GM19023 (cell line): Measurements from ENCODE around the gene AIG1.

Experiments
- ATAC-seq: cut with Tn5 transposase; IDR thresholded peaks from one replicate; pipeline ENCODE4 v1.9.1; 2021; ENCODE audit warnings: mild to moderate bottlenecking, moderate library complexity; ENCODE audit not compliant: unreplicated experiment

AIG1 gene

DNA sequence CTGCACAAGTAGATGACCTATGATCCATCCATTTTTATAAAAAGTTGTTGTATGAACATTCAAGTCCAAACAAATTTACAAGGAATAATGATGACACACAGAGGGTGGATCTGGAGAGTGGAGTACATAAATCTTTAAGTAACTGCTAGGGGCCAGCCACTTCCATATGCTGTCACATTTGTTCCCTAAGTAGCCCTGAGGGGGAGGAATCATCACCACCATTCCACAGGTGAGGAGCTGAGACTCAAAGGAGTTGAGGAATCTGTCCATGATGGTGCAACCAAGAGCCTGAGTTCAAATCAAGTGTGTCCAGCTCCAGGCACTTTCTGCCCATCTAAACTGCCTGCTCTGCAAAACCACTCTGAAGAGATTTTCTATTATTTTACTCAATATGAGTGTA, 132.1 kb downstream of the AIG1 start:
- ATAC-seq: no peak

DNA sequence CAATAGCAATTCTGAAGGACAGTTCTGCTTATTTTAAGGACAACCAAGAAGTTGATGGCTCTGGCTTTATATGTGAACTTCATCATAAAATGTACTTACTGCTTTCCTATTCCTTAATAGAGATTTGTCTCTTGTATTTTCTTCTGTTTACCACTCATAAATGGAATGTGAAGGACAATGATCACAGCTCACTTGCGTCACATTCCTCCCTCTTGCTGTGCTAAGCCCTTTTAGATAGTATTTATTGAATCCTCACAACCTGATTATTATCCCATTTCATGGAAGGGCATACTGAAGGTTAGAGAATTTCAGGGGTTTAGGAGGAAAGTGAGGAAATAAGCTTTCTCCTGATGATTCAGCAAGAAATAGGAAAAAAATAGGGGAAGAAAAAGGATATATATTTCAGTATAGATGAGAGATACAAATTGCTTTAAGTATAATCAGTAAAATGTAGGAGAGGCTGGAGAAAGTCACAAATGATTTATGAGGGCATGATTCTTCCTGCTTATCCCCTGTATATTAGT, 132.9 kb downstream of the AIG1 start:
- ATAC-seq: no peak

- no peak for ATAC-seq
These were observed 133.5 kb downstream of the AIG1 start for GRCh38 chr6:143194095-143194589.

- ATAC-seq: no peak
These were observed 134.7 kb downstream of the AIG1 start for GRCh38 chr6:143195349-143195845.

DNA sequence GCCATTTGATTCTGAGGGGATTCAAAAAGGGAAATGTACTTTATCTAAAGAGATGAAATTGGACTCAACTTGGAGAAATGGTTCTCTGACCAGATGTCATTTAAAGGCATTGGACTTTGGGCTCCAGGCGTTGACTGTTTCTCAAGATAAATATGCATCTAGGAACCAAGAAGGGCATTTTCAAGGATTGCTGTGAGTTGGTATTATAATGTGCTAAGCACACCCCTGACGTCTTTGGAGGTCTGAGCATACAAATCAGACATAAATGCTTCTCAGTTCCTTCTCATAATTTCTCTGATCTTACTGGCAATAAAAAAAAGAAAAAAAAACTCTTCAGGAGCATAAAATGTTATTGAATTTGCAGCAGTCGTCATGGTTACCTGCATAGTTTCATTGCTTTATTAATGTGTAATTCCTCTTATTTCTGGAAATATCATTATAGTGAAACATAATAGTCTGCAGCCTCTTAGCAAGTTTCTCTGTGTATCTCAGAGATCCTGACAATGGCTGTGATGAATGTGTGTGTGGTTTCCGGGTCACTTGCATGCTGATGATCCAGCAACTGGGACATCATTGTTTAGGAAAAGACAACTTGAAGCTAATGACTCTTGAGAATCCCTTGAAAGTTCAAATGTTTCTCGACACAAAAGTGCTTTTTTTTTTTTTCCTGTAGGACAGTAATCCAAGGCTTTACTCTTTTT, 136.0 kb downstream of the AIG1 start:
- ATAC-seq: no peak

DNA sequence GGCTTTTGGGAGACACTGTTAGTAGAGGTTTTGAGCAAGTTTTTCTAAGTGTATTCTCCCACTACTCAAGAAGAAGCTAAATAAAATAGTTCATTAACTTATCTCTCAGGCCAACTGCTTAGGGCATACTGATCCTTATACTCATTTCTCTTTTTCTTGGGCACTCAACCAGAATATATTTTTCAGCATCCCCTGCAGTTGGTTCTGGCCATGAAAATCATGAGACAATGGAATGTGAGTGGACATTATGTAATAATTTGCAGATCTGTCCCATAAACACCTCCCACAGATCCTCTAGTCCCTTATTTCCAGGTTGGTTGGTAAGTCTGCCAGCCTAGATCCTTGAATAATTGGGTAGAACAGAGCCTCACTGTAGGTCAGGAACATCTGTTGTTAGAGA, 136.7 kb downstream of the AIG1 start:
- ATAC-seq: no peak

- no peak for ATAC-seq
These were observed 137.6 kb downstream of the AIG1 start for GRCh38 chr6:143198312-143198711.

GRCh38 chr6:143199291-143199690, 138.6 kb downstream of the AIG1 start:
- no peak for ATAC-seq

DNA sequence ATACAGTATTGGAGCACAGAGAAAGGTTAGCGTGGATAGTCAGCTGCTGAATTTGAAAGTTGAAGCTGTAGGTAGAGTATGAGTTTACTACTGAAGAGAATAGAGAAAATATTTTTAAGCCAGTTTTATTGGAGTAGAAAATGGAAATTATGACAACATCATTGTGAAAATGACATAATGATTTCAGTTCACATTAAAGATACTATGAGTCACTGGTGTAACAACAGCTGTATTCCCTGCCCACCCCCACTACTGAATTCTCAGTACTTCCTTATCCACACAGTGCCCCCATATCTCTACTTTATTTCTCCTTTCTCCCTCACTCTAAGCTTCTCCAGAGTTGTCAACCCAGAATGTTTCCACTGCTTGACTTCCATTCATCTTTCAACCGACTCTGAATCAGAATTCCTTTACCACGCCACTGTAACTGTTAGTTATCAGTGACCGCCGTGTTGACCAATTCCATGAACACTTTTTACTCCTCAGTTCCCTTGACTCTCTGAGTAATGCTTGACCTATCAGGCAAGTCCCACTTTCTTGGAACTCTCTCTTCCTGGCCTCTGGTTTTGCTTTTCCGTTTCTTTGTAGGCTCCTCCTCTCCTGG, 139.6 kb downstream of the AIG1 start:
- no peak for ATAC-seq

DNA sequence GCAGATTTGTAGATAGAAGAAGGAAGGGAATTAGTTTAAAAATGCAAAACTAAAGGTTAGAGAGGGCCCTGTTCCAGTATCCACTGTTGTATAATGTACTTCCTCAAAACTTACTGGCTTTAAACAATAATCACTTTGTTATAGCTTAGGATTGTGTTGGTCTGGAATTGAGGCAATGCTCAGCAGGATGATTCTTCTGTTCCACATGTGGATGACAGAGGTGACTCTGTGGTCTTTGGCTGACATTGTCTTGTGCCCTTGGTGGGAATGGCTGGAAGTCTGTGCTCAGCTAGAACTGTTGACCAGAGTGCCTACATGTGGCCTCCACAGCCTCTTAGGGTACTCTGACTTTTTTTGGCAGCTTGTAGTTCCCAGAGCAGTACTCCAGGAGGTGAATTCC, 143.4 kb downstream of the AIG1 start:
- ATAC-seq: no peak

DNA sequence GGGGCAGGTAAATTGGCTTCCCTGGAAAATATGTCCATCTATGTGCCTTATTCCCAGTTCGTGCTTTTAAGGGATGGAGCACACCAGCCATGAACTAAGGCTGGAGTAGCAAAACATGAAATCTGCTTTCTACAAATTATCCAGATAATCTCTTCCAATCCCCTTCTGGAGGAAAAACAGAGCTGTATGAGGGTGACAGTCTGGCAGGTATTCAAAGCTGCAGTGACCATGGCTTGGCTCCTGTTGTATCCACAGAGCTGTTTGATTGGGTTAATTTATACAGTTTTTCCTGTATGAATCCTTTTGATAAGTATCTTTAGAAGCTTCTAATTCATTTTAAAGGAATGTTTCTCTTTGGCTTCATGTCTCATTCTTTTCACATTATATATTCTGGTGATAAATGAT, 144.4 kb downstream of the AIG1 start:
- no peak for ATAC-seq

DNA sequence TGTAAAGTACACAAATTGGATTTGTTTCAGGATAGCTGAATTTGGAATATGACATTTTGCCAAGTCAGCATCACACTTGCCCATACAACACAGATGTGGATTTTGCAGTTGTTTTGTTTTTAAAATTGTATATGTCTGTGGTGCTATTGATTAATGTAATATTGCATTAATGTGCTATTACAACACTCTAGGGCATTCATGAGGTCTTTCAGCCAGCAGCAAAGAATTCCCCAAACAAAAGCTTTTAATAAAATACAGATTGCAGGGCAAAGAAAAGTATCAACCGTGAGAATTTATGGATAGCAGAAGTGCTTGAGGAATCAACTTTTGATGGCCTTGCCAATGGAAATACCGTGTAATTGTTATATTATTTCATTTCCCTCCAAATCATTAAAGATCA, 144.9 kb downstream of the AIG1 start:
- ATAC-seq: no peak

DNA sequence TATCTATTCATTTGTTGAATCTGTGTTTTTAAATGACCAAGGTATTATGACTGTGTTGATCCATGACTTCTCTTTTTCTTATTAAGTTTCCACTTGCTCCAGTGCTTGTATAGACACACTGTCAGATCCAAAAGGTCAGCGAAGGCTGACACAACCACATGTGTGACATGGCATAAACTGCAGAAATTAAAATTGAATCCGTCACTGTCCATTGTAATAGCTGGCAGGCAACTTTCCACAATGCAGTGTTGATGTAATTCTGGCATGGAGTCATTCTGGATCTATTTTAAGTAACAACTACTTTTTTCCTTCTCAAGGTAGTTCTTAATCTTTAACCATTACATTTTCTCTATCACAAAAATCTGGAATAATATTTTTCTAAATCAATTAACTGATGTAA, 145.3 kb downstream of the AIG1 start:
- ATAC-seq: no peak

DNA sequence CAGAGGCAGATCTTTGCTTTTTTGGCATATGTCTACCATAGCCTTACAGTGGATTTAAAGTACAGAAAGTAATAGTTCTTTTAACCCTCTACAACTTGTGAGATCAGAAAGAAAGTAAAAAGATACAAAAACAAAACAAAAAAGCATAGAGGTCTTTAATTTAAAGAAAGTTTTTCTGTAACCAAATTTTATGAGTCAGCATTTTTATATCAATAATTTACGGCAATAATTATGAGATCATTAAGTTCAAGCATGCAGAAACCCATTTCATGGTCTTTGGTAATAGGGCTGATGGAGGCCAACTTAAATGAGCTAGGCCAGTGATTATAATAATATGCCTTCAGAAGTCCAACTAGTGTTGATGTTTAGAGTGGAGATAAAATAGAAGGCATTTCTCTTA, 145.9 kb downstream of the AIG1 start:
- ATAC-seq: no peak

- no peak for ATAC-seq
These were observed 149.7 kb downstream of the AIG1 start for GRCh38 chr6:143210420-143210819.

- ATAC-seq: no peak
These were observed 153.2 kb downstream of the AIG1 start for GRCh38 chr6:143213859-143214376.

DNA sequence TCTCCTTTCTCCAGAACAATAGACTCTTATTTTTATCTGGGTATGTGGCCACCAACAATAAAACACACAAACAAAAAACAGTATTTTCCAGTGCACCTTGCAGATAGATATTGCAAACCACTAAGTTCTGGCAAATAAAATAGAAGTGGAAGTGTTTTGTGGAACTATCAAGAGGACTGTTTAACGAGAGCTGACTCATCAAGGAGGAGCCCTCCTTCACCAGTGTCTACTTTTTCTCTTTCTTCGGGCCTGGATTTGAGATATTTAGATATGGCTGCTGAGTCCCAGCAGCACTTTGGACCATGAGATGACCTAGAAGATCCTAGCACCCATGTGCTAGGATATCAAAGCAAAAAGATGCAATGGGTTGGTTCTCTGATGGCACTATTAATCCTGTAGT, 154.7 kb downstream of the AIG1 start:
- no peak for ATAC-seq

- no peak for ATAC-seq
These were observed 155.1 kb downstream of the AIG1 start for GRCh38 chr6:143215771-143216170.

- no peak for ATAC-seq
These were observed 157.5 kb downstream of the AIG1 start for GRCh38 chr6:143218233-143218632.

GRCh38 chr6:143221698-143222097, 161.0 kb downstream of the AIG1 start:
- ATAC-seq: no peak

DNA sequence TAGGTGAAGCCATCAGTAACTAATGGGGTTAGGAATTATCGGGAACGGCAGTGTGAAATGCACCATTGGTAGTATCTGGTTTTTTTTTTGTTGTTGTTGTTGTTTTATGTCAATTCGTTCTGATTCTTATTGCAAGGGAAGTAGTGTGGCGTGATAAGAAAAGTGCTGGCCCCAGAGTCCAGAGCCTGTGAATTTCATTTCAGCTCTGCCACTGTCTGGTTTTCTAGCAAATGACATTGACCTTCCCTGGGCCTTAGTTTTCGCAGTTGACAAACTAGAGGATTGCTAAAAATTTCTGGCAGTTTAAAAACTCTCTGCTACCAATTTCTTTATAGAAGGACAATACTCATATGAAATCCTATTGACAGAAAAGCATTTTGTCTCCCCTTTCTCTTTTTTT, 161.6 kb downstream of the AIG1 start:
- ATAC-seq: no peak

DNA sequence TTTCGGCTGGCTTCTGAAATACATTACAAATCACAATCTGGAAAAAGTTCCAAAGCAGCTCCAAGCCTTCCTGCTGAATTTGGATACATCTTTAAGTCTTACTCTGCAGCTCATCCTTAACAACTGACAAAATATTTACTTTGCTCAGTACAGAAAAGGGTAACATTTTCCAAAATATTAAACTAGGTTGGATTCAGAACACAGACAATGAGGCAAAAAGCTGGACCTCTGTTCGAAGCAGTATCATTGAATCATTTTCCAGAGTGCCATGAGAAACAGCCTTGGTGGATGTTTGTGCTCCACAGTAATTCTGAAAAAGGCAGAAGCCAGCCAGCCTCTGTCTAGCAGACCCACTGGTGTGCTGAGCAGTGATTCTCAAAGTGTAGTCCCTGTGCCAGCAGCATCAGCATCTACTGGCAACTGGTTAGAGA, 162.1 kb downstream of the AIG1 start:
- ATAC-seq: no peak
